H1 (cell line): ENCODE data around the gene NENF. TPM values are rescaled to one million over a fixed set of nuclear protein-coding genes. Genes with fewer than 3 reads are reported as not detected.

Experiments used
- JUN ChIP-seq: IDR thresholded peaks from 2 replicates; pipeline ENCODE4 v1.6.1; 2011; ENCODE audit warnings: low read depth, mild to moderate bottlenecking, improper control_type of control experiment, low read length
- JUND ChIP-seq: IDR thresholded peaks from 2 replicates; pipeline ENCODE4 v1.6.1; 2011; ENCODE audit warnings: mild to moderate bottlenecking, improper control_type of control experiment, low read length
- RFX5 ChIP-seq: IDR thresholded peaks from 2 replicates; pipeline ENCODE4 v1.6.1; 2011; ENCODE audit warnings: low read depth, low read length, improper control_type of control experiment, borderline replicate concordance
- polyA plus RNA-seq, 7 experiments: library from polyadenylated mRNA; depleted of rRNA in 3 of 7; stranded (reverse) in 5 of 7; unstranded in 2 of 7; fragments of >200 nt in 5 of 7; fragments of 200-250 nt in 2 of 7; gene quantifications; 1 replicate in 5 of 7; 2 replicates in 1 of 7; 4 replicates in 1 of 7; pipeline versions ENCODE4 v1.2.1 to v1.2.3, GENCODE V29; 2011 to 2013; ENCODE audit warnings: missing spikeins in 2 of 7, mixed read lengths in 2 of 7
- total RNA-seq: library from RNA; stranded (reverse); fragmentation: NEBNext Ultra II Directional; extraction: Animal tissue kit (Norgen Biotek cat#: 25700); gene quantifications from 2 replicates; pipeline ENCODE4 v1.2.1, GENCODE V29; 2021

Gene NENF
- total and polyA plus RNA-seq, 2 of the 8 experiments (the other 6 are each of a cell fraction or from before 2014, with no cell fraction given), result 27.0 to 28.0 TPM

DNA sequence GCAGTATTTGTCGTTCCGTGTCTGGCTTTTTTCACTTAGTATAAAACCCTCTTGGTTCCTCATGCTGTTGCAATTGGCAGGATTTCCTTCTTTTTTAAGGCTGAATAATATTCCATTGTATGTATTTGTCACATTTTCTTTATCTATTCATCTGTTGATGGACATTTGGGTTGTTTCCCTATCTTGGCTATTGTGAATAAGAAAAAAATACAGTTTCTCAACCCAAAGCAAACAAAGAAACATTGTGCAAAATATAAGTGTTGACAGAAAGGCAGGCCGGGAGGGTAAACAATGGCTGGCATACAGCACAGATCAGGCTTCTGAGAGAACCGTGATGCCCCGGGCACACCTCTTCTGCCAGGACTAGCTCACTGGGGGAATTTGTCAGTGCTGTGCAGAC is 26.9 kb downstream of the NENF start (continued):
- TF ChIP-seq JUN, result no peak
- TF ChIP-seq RFX5, result no peak
- TF ChIP-seq JUND, result no peak
